Measurements from ENCODE around the gene PPP2R2B. TPM values are rescaled to one million over a fixed set of nuclear protein-coding genes. Genes with fewer than 3 reads are reported as not detected.

PPP2R2B gene
- total RNA-seq, 1 experiment from 2014 or later, result not detected

GRCh38 chr5:146644831-146645230 lies 233.7 kb downstream of the PPP2R2B start:
- Histone ChIP-seq H3K27ac (ENCODE audit: low read depth, low read length) (no peak overlapping the region), H3K79me2 (ENCODE audit: insufficient read depth, low read length) (no peaks in the 10 kb centered on the region), H3K9me3 (ENCODE audit: control insufficient read depth in 1 of 2, insufficient read depth in 1 of 2, low read depth in 1 of 2, low read length in 2 of 2) (no peaks in the 10 kb centered on the region), H3K9ac (ENCODE audit: low read length) (no peak overlapping the region), H3K4me3 (replicated peaks in 1 of 2; ENCODE audit: low read depth in 1 of 2, low read length in 2 of 2) (no peak overlapping the region), H3K4me2 (ENCODE audit: low read length) (no peak overlapping the region), H3K27me3 (ENCODE audit: insufficient read depth, low read length) (peaks cover 10% of the 10 kb centered on the region; the same call in 1 of the 2 replicates), H3K36me3 (ENCODE audit: control insufficient read depth in 1 of 2, insufficient read depth in 2 of 2, low read length in 2 of 2) (no peaks in the 10 kb centered on the region), H3K4me1 (ENCODE audit: control insufficient read depth in 1 of 2, insufficient read depth in 2 of 2, low read length in 2 of 2) (no peaks in the 10 kb centered on the region), H4K20me1 (ENCODE audit: insufficient read depth) (no peaks in the 10 kb centered on the region), H3K9me2 (ENCODE audit: insufficient read depth) (no peaks in the 10 kb centered on the region), H2AFZ (ENCODE audit: low read depth, low read length, poor library complexity, severe bottlenecking) (no peak overlapping the region)
- DNase-seq (ENCODE audit: low read depth, low spot score), result no peak
- RAD21 ChIA-PET (ENCODE audit: low non-redundant PET in 1 of 2, low total read pairs in 2 of 2, uncharacterized antibody in 2 of 2, unreplicated experiment in 2 of 2), result no interaction called here
- intact Hi-C loops (cut with micrococcal nuclease), result no loop called here
- no peak for TF ChIP-seq YY1 (IDR thresholded peaks at IDR 0.05; ENCODE audit: extremely low read depth, insufficient replicate concordance, low read depth, low read length)
- no peak for TF ChIP-seq EZH2phosphoT487 (IDR thresholded peaks at IDR 0.05; ENCODE audit: borderline replicate concordance)
- no peak for TF ChIP-seq CBX3 (IDR thresholded peaks at IDR 0.05; ENCODE audit: low read depth)
- TF ChIP-seq REST (IDR thresholded peaks at IDR 0.05; ENCODE audit: low read depth), result no peak
- TF ChIP-seq SIN3A (IDR thresholded peaks at IDR 0.05; ENCODE audit: low read depth), result no peak
- no peak for TF ChIP-seq FOSL1 (IDR thresholded peaks at IDR 0.05; ENCODE audit: low read depth)
- no peak for TF ChIP-seq RAD21 (IDR thresholded peaks at IDR 0.05; ENCODE audit: low read depth)
- no peak for TF ChIP-seq SP1 (IDR thresholded peaks at IDR 0.05; ENCODE audit: low read depth)
- TF ChIP-seq CEBPB (IDR thresholded peaks at IDR 0.05; ENCODE audit: low read depth), result no peak
- TF ChIP-seq CTCF (IDR thresholded peaks at IDR 0.05 in 2 of 3, conservative IDR thresholded peaks at IDR 0.05 in 1 of 3; ENCODE audit: borderline replicate concordance in 1 of 3, insufficient read depth in 1 of 3, low read depth in 2 of 3, low read length in 2 of 3), result no peak
- no peak for TF ChIP-seq EGR1 (IDR thresholded peaks at IDR 0.05; ENCODE audit: low read depth)
- TF ChIP-seq TCF7L2 (IDR thresholded peaks at IDR 0.05; ENCODE audit: borderline replicate concordance, extremely low read depth, insufficient read depth, insufficient read length), result no peak
- TF ChIP-seq POLR2AphosphoS5 (IDR thresholded peaks at IDR 0.05; ENCODE audit: low read depth, low read length), result no peak
- TF ChIP-seq EZH2 (IDR thresholded peaks at IDR 0.05), result no peak
- POLR2A ChIA-PET, result no interaction called here
- BruUV-seq (replicated peaks), result no TSS peak
- ATAC-seq, result no peak
- CTCF ChIA-PET, result no interaction called here
